Heart left ventricle (tissue), 13 donors: ENCODE data around the gene ABCC6.
"Not testable (repeated sequence)": the region's sequence is repeated elsewhere in the genome, so short reads cannot be mapped to it uniquely, and the experiment has no call there.

ENCODE experiments used
- CTCF ChIP-seq, 12 donors: fragments of 200-600 bp; sonication (generic) in 4 of 12; IDR thresholded peaks; one replicate each; pipeline versions ENCODE4 v1.5.0 to v1.8.0; 2018 to 2022; ENCODE audit warnings: antibody characterized with exemption in 12 of 12, mild to moderate bottlenecking in 5 of 12
- POLR2A ChIP-seq, 2 donors: fragments of 450-650 bp; IDR thresholded peaks; one replicate each; pipeline ENCODE4 v1.6.1; 2017; ENCODE audit warnings: antibody characterized with exemption in 2 of 2, mild to moderate bottlenecking in 2 of 2, moderate library complexity in 2 of 2
- donor health status: ischemic (EF 13 %, LVEDD 7.1; RV severe dilation, severe dysfunction).
- donor health status: DM: no; HTN: yes; CAD: no.
- donor health status: DM: no; HTN: no; CAD: no.
- donor health status: ischemic (EF 25% LVEDD 6.9; RV normal size, moderate dysfunction).
- donor health status: ischemic (EF 25% LVEDD 5.7; RV mildly dilated, moderate dysfunction).
- donor health status: ischemic (EF 35%, LVEDD 5.7; RV mildly dilated, moderate dysfunction).
- donor health status: nonischemic (EF 11% LVEDD 7.7; RV severe dilation, severe dysfunction).
- donor health status: DM: yes; HTN: yes; CAD: no.
- donor health status: PGD.
- donor health status: ischemic (EF 29% LVEDD 5.4; RV normal size, mild dysfunction).
- donor health status: nonischemic (EF 23%, LVEDD 6.1; RV moderate dilation, normal function).

- TF ChIP-seq CTCF, POLR2A (IDR thresholded peaks at IDR 0.05): not testable (repeated sequence)
Measured at GRCh38 chr16:16218349-16218748, 4.9 kb downstream of the ABCC6 start.
